HCEC 1CT (cell line): ENCODE measurements around the gene FPR1.

ENCODE experiments used
- DNase-seq: peaks from one replicate; pipeline ENCODE4 v3.0.0-alpha.2; 2017

Gene FPR1

DNA sequence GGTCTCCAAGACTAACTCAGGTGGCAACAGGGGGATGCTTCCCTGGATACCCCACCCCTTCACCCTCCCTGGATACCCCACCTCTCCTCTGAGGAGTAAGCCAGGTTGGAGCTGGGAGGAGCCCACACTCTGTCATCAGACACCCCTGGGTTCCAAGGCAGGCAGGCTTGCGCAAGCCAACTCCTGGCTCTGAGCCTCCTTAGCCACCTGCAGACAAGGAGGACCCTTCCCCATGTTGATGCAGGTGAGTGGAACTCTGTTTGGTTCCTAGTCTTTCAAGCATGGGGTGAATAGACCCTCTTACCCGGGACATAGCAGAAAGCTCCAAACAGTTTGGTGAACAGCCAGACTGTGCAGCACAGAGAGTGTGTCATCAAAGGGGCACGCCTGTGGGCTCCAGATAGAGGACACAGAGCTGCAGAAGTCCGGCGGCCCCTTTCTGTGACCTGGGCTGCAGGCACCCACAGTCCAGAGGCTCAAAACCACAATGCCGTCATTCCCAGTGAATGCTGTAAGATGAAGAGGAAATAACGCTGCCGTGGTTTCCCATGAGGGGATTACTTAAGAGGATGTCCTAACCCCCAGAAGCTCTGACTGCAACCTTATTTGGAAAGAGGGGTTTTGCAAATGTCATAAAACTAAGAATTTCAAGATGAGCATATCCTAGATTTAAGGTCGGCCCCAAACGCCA lies 15.8 kb downstream of the FPR1 start:
- DNase-seq = no peak

DNA sequence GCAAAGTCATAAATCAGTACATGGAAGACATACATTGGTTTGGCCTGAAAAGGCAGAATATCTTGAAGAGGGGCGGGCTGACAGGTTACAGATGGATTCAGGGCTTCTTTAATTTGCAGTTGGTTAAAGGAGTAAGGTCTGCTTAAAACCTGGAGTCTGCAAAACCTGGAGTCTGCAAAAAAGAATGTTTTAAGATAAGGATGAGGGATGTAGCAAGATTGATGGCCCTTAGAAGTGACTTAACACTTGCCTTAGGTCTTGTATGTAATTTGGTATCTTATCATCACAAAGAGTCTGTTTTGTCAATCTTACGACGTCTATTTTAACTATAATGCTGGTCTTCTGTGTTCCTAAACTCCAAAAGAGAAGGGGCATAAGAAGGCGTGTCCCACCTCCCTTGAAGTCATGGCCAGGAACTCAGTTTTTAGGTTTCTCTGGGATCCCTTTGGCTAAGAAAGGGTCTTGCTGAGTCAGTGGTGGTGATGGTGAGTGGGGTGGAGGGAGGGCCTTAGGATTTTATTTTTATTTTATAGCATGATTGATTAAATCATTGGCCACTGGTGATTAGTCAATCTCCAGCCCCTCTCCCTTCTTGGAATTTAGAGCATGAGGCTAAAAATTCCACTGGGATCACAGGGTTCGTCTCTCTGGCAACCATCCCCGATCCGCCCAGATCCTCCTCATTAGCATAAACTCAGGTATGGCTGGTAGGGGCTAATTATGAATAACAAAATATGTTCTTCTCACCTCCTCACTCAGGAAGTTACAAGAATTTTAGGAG lies 17.7 kb downstream of the FPR1 start:
- no peak for DNase-seq

DNA sequence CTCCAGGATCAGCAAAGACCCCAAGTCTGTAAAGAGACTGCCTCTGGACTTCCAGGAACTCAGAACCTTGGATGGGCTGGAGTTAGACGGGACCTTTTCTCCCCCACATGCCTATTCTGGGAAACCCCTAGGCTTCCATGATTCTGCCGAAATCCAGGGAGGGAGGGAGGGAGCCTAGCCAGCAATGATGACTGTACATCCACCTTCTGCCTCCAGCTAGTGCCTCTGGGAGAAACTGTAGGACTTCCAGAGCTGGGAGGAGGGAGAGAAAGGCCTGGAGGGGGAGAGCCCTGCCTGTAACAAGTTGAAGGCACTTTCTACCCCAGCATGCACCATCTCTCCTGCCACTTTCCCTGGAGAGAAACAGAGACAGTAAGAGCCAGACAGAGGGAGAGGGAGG lies 21.9 kb downstream of the FPR1 start:
- no peak for DNase-seq

DNA sequence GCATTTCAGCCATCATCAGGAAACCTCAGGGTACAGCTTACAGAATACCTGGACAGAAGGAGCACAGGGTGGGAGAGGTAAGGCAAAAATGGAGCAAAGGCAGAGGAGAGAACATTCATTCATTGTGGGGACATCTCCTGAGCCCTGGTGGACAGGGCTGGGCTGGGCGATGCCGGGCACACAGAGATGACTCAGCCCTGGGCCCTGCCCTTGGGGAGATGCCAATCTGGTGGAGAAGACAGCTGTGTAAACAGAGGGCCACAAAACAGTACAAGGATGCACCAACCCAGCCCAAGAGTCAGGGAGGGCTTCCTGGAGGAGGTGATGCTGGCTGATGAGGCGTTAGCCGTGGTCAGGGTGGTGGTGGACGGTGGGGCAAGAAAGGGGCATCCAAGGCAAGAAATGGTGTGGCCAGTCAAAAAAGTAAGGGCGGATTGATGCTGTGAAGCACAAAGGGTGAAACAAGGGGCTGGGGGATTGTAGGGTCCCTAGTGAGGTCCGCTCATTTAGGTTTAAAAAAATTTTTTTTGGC lies 24.3 kb downstream of the FPR1 start:
- no peak for DNase-seq

DNA sequence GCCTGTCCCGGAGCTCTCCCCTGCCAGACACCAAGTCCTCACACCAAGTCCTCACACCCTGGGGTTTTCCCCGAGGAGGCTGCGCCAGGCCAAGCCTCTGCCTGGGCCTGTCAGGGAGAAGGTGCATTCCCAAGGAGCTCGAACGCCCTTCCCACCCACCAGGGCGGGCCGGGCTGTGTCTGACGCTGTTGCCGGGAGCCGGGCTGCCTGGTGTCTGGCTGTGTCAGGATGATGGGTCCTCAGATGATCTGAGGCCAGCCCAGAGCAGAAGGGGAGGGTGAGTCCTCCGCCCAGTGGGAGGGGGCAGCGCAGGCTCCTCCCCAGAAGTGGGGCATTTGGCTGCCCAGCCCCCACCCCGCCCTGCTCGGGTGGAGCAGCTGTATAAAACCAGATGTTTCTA lies 25.6 kb downstream of the FPR1 start:
- DNase-seq = no peak

DNA sequence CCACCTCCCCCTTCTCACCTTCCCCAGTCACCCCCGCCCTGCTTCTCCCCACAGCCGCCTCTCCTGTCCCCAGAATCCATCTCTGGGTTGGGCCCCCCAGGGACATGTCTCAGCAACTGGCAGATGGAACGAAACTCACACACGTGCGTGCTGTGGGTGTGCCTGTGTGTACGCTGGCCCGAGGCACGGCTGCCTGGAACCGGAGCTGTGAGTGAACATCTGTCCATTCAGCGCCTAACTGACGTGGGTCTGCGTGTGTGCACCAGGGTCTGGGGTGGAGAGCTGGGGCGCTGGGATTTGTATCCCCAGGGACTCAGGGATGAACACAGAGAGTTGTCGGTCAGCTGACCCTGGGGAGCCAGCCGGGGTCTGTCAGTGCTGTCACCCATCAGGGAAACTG lies 27.1 kb downstream of the FPR1 start:
- DNase-seq = no peak

DNA sequence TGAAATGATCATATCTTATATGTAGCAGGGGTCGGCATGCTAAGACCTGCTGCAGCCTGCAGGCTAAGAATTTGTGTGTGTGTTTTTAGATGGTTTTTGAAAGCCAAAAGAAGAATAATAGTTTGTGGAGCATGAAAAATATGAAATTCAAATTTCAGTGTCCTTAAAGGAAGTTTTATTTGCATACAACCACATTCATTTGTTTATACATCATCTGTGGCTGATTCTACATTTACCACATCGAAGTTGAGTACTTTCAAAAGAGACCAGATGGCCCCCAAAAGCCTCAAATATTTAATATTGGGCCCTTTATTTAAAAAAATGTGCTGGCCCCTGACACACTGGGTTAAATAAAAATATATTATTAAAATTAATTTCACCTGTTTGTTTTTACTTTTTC lies 29.2 kb downstream of the FPR1 start:
- DNase-seq = no peak

DNA sequence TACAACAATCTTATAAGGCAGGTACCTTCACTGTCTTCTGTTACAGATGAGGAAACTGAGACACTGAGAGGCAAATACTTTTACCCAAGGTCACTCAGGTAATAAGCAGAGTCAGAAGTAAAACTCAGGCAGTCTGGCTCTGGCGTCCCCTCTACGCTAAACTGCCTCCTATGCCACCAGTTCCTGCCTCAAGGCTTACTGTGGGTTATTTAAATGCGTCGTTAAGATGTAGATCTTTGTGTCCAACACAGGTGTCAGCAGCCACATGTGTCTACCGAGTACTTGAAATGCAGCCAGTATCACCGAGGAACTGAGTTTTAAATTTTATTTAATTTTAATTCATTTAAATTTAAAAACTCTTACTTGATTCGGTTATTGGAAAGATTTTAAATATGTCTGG lies 29.8 kb downstream of the FPR1 start:
- no peak for DNase-seq

DNA sequence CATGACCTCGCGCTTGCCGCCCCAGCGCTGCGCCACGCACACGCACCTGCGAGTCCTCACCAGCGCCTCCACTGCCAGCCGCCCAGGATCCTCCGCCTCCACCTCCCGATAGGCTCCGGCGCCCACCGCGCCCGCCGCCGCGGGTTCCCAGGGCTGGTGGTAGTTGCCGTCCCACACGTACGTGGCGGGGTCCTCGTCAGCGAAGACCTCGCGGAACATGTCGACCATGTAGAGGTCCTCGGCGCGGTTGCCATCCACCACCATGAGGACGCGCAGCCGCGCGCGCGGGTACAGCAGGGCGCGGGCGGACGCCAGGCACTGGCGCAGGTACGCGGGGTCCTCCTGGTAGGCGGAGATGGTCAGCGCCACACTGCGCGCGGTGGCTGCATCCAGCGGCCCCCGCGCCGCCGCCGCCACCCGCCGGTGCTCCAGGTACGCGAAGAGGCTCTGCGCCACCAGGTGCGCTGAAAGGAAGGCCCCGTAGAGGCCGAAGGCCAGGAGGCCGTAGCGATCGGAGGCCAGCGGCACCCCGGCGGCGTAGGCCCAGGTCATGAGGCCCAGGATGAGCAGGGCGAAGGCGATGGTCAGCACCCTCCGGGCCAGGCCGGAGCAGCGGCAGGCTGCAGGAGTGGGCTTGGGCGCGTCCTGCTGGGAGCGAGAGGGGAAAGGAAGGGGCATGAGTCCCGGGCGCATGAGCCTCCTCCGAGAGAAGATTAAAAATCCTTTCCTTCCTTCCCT lies 32.3 kb downstream of the FPR1 start:
- DNase-seq = no peak

DNA sequence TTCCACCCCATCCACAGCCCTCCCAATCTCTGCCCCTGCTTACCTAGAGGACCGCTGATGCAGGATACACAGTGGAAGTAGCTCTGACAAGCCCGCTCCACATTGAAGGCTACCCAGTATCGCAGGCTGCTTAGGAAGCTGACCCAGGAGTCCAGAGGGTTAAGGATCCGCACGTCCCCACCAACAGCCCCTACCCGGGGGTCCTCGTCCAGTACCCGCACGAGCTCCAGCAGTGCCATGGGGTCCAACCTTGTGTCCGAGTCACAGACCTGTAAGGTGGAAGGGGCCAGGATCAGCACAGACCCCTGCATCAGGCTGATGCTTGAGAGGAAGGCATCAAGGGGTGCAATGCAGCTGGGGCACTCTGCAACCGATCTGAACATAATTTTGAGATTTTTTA lies 34.8 kb downstream of the FPR1 start:
- no peak for DNase-seq

DNA sequence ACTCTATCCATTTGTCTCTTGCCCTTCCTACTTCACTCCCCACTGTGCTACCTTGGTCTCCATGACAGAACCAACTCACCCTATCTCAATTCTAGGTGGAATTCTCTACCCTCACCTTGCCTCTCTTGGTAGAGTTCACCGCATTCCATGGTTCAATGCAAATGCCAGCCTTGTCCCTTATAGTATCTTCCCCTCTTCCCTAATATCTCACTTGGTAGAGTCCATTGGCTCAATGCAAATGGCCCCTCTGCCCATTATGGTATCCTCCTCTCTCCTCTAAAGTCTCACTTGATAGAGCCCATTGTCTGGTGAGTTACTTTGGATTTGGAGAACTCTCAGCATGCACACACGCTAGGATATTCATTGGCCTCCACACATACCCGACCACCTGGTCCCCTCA lies 35.8 kb downstream of the FPR1 start:
- no peak for DNase-seq

DNA sequence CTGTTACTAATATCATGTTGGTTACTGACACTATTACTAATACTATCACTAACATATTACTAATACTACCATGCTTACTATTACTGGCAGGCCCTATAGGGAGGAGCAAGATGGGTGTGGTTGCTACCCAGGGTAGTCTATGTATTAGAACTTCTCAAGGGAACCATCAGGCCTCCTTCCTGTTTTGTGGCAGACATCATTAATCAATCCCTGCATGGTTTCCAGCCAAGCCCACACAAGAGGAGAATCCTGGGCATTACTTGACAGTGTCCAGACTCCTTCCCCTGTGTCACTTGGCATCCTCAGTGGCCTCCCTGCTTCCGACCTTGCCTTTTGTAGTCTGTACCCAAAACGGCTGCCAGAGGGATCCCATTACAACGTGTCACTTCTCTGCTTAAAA lies 36.8 kb downstream of the FPR1 start:
- DNase-seq = no peak

DNA sequence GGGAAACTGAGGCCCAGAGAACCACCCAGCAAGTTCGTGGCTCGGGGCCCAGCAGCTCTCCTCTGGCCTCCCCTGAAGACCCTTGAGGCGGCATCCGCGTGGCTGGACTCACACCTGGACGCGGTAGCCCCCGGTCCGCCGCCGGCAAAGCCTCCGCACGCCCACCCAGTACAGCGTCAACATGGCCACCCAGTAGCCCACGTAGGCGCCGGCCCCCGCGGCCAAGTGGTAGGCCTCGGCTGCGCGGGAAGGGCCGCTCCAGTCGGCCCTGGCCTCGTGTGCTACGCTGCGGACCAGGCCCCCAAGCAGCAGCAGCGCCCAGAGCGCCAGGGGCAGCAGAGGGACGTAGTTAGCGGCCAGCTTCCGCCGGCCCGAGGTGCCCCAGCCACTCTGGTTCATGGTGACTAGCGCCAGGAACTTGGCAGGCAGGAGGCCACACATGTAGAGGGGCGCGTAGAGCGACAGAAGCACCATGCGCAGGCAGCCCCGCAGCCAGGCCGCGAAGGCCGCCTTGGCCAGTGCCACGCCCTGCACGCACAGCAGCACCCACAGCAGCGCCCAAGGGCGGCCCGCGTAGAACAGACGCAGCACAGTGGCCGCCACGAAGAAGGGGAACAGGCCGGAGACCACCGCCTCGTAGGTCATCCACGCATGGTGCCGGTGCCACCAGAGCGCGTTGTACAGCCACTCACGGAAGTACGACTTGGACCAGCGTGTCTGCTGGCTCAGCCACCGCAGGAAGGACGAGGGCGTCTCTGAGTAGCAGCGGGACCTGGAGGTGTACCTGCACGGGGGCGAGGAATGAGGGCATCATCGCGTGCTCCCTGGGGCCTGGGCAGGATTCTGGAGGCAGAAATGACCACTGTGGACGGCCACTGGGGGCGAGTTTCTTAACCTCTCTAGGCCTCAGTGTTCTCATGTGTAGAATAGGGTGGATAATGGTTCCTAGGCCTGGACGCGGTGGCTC lies 38.1 kb downstream of the FPR1 start:
- DNase-seq = no peak

DNA sequence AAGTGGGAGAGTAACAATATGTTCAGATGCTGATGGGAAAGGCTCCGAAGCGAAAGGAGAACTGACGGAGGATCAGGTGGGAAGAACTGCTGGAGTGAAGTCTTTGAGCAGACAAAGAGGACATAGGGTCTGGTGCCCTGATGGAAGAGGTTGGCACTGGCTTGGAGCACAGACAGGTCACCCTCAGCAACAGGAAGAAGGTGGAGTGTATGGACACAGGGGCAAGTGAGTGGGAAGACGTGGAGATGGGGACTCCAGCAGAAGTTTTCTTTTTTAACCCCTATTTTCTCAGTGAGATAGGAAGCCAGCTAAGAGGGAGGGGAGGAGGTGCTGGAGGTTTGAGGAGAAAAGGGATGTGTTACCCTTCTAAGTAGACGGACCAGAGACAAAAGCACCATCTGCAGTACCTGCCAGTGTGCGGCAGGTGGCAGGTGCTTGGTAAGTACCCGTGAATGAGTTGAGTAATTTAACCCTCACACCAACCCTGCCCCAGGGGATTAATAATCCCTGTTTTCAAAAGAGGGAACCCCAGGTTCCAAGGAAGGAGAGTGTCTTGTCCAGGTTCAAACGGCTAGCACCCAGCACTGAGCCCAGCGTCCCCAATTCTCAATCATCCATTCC lies 39.1 kb downstream of the FPR1 start:
- no peak for DNase-seq

DNA sequence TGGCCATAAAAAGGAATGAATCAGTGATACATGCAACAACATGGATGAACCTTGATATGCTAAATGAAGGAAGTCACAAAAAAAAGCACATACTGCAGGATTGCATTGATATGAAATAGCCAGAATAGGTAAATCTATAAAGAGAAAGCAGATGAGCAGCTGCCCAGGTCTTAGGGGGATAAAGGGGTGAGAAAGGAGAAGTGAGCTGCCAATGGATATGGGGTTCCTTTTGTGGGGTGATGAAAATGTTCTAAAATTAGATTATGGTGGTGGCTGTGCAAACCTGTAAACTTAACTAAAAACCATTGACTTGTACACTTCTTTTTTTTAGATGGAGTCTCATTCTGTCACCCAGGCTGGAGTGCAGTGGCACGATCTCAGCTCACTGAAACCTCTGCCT lies 40.0 kb downstream of the FPR1 start:
- DNase-seq = no peak

DNA sequence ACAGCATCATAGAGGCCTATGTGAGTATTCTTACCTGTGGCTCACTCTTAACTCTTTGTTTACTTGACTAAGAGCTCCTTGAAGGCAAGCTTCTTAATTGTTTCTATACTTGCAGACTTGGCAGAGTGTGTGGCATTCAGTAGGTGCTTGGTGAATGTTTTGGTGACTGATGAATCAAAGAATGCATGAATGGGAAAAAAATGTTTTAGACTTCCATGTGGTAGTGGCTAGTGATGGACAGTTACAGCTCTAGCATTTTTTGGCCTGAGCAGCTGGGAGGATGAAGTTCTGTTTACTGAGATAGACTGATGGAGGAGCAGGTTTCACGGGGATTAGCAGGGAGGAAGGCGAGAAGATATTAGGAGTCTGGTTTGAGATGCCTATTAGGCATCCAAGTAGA lies 41.5 kb downstream of the FPR1 start:
- no peak for DNase-seq

DNA sequence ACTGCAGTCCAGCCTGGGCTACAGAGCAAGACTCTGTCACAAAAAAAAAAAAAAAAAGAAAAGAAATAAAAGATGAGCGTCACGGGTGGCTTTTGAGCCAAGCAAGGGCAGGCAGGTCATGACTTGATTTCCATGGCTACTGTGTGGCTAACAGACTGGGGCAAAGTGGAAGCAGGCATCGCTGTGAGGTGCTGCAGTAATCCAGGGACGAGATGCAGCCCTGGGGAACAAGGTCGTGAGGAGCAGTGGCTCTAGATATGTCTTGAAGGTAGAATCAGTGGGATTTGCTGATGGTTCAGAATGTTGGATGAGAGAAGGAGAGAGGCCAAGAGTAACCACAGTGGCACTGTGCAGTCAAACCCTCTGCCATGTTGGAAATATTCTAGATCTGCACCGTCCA lies 42.1 kb downstream of the FPR1 start:
- no peak for DNase-seq

DNA sequence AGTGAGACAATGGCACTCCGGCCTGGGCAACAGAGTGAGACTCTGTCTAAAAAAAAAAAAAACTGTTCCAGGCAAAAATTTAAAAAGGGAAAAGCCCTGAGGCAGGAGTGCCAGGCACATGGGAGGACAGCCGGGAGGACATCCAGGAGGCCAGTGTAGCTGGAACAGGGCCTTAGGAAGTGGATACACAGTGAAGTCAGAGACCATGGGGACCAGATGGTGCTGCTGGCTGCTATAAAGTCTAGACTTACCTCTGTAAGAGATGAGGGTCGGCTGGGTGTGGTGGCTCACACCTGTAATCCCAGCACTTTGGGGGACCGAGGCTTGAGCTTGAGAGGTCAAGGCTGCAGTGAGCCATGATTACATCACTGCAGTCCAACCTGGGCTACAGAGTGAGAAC lies 42.9 kb downstream of the FPR1 start:
- DNase-seq = no peak

DNA sequence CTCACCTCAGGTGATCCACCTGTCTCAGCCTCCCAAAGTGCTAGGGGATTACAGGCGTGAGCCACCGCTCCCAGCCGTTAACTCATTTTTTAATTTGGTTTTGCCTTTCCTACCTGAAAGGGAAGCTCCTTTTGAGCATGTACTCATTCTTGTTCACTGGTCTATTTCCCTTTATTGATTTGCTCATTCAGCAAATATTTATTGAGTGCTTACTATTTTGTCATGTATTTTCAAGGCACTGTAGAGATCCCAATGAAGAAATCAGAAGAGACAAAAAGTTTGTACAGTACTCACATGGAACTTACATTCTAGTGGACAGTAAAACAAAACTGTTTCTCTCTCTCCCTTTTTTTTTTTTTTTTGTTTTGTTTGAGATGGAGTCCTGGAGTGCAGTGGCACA lies 44.8 kb downstream of the FPR1 start:
- no peak for DNase-seq

DNA sequence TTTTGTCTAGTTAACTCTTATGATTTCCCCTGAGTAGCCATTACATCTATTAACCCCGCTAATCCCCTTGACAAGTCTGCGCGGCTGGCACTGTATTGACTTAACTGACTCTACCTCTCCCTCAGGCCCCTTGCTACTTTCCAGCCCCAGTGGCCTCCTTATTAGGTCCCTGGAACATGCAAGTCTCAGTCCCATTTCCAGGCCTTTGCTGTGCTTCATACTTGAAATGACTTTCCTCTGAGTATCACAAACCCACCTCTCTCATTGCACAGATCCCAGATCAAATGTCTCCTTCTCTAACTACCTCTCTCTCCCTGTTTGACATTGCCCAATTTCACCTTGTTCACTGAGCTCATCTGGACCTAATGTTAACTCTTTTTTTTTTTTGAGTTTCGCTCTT lies 45.4 kb downstream of the FPR1 start:
- DNase-seq = no peak

DNA sequence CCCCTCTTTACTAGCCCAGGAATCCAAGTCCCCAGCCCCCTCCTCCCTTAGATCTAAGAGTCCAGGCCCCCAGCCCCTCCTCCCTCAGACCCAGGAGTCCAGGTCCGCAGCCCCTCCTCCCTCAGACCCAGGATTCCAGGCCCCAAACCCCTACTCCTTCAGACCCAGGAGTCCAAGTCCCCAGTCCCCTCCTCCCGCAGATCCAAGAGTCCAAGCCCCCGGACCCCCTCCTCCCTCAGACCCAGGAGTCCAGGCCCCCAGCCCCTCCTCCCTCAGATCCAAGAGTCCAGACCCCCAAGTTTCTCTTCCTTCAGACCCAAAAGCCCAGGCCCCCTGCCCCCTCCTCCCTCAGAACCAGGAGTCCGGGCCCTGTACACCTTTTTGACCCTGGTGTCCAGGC lies 47.1 kb downstream of the FPR1 start:
- DNase-seq = no peak
